K562 (cell line): ENCODE data around the gene TUBB4B.

Experiments used
- CTCF ChIP-seq, 3 experiments: IDR thresholded peaks in 2 of 3; conservative IDR thresholded peaks in 1 of 3; 2 replicates each; pipeline ENCODE4 v1.5.1; 2011 to 2012; ENCODE audit warnings: low read length in 3 of 3, mild to moderate bottlenecking in 3 of 3, control low read depth in 2 of 3, improper control_type of control experiment in 1 of 3, inconsistent platforms in 1 of 3, low read depth in 1 of 3, mixed read lengths in 1 of 3, moderate library complexity in 1 of 3; ENCODE audit not compliant: insufficient read depth in 2 of 3
- ESRRA ChIP-seq: fragments of 450-650 bp; IDR thresholded peaks from 2 replicates; pipeline ENCODE4 v1.6.1; 2014; ENCODE audit warnings: low read depth, mild to moderate bottlenecking, moderate library complexity, borderline replicate concordance
- ETS2 ChIP-seq: IDR thresholded peaks from 2 replicates; pipeline ENCODE4 v1.6.1; 2016; ENCODE audit warnings: borderline replicate concordance, missing genetic modification characterization, mild to moderate bottlenecking, moderate library complexity, missing compliant biosample characterization; ENCODE audit not compliant: poor library complexity, severe bottlenecking
- HDGF ChIP-seq: fragments of 450-650 bp; IDR thresholded peaks from 2 replicates; pipeline ENCODE4 v1.6.1; 2016
- NELFE ChIP-seq: IDR thresholded peaks from 2 replicates; pipeline ENCODE4 v1.6.1; 2011; ENCODE audit warnings: mild to moderate bottlenecking; ENCODE audit not compliant: insufficient read depth, insufficient read length
- PHF20 ChIP-seq: fragments of 450-650 bp; IDR thresholded peaks from 2 replicates; pipeline ENCODE4 v1.6.1; 2018; ENCODE audit not compliant: partially characterized antibody
- TAF1 ChIP-seq: IDR thresholded peaks from 2 replicates; pipeline ENCODE4 v1.6.1; 2011; ENCODE audit warnings: mild to moderate bottlenecking, low read length, moderate library complexity; ENCODE audit not compliant: insufficient read depth, control insufficient read depth, severe bottlenecking; ENCODE audit errors: extremely low read depth
- ZNF274 ChIP-seq: IDR thresholded peaks from 2 replicates; pipeline ENCODE4 v1.6.1; 2011; ENCODE audit warnings: low read depth, mild to moderate bottlenecking, low read length, moderate library complexity, borderline replicate concordance

DNA sequence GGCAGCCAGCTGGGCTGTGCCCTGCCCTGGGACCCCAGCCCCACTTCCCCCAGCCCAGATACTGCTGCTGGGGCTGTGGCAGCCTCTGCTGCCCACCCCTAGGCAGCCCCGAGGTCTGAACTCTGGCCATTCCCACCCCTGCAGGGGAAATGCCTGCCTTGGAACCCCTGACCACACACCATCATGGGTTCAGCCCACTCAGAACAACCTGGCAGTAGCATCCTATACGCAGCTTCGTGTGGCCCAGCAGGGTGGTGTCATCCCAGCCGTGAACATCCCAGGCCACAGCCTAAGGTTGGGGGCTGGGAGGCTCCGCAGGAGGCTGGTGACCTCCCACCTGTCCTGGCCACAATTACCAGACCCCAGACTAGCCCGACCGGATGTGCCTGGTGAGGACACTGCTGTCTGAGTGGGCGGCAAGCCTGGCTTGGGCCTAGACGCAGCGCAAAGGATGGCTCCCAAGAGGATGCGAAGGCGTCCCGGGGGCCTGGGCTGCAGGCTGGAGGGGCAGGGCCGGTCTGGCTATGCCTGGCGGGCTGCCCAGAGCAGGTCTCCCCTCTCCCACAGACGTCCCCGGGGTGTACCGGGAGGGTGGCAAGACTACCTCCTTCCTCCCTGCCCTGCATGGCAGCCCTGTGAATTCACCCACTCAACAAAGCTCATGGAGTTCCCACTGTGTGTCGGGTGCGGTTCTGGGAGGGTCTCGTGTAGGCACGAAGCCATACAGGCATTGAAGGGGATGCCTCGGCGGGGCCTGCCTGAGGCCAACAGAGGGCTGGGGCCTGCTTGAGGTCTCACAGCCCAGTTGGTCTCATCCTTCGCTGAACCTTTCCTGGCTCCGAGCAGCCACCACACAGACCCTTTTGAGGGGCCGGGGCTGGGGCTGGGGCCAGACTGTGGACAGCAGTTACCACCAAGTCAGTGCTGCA, 11.9 kb upstream of the TUBB4B start:
- TF ChIP-seq TAF1 (no peak), ESRRA (no peak), ETS2 (tag) (no peak), CTCF (IDR thresholded peaks at IDR 0.05 in 2 of 3, conservative IDR thresholded peaks at IDR 0.05 in 1 of 3; ENCODE audit: insufficient read depth in 2 of 3, low read depth in 1 of 3, low read length in 3 of 3) (no peak), HDGF (no peak), NELFE (no peak), PHF20 (no peak), ZNF274 (no peak)
